Mucosa of gallbladder (tissue), 1 donor: ENCODE results near the gene SLC10A7. TPM values are rescaled to one million over a fixed set of nuclear protein-coding genes. Genes with fewer than 3 reads are reported as not detected.

Experiments used
- DNase-seq: peaks from one replicate; pipeline ENCODE4 v3.0.0-alpha.2; 2020; ENCODE audit warnings: low spot score
- total RNA-seq: library from RNA; stranded (reverse); gene quantifications from one replicate; pipeline ENCODE4 v1.2.1, GENCODE V29; 2021
- donor health status: DM: no; HTN: no; CAD: no.

The SLC10A7 gene
- total RNA-seq, 1 donor from 2014 or later = 15.5 TPM

DNA sequence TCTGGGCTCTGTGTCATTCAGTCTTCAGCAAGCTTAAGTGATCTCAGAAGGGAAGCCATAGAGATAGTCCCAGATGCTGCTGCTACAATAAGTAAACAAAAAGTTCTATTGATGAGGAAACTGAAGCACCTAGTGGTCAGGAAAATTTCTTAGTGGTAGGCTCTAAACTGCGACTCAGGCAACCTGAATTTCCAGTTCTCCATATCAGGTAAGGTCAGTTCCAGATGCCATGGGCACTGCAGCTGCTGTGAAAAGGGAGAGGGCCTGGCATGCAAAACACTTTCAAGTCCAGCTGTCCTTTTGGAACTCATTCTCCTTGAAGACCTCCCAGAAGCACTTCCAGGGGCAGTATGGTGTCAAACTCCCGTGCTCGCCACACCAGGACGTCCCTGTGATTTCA is 261.2 kb downstream of the SLC10A7 start:
- DNase-seq = no peak

DNA sequence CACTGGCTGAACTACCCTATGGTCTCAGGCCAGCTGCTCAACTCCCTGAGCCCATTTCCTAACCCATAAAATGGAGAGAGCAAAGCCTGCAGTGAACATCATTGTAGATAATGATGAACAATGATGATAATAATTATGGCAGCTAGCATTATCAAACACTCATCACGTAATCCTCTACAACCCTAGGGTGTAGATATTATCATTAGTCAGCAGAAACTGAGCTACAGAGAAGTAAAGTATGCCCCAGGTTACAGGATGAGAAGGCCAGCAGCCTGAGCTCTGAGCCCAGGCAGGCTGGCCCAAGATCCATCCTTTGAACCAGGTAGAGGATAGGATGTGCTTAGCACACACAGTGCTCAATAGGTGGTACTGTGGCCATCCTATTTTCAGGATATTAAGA is 264.2 kb downstream of the SLC10A7 start:
- no peak for DNase-seq

DNA sequence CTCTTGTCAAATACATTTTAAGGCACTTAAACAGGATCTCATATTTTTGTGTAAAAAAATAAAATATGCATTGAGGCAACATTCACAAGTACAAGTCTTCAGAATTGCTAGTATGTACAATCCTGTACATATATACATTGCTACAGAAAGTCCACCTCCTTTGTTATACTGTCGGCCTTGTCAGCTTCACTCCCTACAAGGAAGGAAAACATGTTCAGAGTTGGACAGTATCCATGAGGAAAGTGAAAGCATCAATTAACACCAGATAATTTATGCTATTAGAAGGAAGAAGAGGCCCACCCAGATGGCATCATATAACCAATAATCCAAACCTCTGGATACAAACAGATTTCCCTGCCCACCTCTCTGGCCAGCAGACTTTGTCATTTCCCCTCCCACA is 265.4 kb downstream of the SLC10A7 start:
- DNase-seq = no peak

DNA sequence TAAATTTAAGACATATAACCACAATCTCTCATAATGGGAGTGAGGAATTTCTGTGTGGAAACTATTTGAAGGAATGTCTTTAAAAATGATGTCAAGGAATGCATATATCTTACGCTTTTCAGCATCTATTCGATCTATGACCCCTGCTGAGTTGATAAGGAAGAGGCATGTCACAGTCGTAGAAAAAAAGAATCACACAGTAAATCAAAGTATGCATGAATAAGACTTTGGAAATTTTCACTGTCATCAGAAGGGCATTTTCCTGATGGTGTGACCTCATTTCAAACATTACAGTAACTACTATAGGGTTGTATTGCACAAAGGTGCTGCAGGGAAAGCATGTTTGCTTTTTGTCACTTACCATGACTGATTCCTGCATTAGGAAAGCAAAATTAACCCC is 265.9 kb downstream of the SLC10A7 start:
- no peak for DNase-seq

DNA sequence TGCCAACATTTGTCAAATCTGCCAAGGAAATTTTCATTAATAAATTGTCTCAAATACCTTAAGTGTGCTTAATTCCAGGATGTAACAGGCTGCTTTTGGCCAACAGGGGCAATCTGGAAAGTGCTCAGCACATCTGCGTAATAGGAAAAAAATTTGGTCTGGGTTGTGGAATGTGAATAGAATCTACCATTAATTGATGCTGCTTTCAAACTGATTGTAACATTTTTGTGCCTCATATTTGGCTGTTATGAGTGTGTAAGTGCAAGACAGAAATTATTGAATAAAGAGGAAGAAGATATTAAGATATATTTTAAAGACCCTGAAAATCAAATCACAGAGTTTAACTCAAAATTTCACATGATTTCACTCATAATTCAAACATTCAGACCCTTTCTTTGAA is 266.3 kb downstream of the SLC10A7 start:
- DNase-seq = no peak

DNA sequence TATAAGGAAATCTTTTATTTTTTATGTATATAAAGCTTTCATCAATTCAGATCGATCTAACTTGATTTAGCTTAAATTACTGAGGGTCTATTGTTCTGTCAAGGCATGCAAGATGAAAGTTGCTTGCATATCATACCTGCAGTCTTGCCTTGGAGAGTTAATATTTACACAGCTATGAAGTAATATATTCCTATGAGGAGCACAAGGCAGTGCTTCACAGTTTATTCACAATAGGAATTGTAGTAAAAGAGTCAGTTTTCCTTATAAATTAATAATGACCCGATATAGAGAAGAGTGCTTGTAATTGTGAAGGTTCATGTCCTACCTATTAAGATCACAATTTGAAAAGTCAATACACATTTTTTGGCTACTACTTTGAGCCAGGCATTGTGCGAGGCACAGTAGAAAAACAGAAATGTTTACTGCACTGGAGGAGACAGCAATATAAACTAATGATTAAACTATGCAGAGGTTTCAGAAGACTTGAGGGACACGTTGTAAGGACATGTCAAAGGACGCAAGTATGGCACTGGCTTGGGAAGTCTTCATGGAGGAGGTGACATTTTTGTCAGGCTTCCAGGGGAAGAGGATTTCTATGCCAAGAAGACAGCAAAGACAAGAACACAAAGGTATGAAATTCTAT is 268.6 kb downstream of the SLC10A7 start:
- no peak for DNase-seq

DNA sequence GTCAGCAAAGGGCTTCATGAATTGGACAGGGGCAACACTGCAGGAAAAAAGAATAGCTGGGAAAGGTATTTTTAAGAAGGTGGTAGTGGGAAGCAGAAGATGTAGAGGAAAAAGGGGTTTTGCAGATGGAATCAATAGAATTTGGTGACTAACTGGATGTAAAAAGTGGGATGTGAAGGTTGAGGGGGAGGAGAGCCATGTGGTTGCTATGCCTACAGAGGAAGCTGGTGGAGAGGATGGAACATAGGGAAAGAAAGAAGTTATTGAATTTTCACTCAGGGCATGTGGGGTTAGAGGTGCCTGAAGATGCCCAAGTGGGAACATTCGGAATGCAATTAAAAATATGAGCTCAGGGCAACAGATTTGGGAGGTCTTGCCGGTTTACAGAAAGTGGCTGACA is 274.4 kb downstream of the SLC10A7 start:
- DNase-seq = no peak

DNA sequence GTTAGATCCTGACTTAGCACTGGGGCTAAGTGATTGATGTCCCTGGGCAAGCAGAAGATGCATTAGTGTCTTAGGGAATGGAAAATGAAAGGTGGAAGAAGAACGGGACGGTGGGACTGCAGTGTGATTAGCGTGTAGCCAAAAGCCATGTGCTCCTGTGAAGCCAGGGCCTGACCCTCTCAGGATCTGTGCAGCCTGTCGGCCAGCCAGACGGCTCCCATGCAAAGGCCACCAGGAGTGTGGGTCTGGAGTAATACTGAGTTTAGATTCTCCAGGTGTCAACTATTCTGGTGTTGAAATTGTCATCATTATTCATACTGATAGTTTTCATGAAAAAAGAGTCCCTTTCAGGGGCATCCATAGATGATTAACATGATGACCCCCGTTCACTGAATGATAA is 275.4 kb downstream of the SLC10A7 start:
- no peak for DNase-seq

DNA sequence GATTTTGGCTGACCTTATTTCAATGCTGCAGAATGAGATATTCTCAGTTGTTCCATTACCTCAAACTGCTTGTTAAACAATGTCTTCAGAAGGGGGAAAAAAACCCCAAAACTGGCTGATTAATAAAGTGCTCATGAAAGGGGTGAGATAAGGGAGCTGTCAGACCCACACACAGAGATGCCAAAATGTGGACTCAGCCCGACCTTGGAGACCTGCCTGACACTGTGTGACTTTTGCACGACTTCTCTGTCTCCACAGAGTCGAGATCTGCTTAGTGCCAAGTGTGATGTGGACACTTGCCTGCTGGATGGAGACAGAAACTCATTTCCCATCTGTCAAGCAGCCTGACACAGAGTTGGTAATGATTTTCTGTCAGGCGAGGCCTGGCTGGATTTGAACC is 275.9 kb downstream of the SLC10A7 start:
- DNase-seq = no peak

DNA sequence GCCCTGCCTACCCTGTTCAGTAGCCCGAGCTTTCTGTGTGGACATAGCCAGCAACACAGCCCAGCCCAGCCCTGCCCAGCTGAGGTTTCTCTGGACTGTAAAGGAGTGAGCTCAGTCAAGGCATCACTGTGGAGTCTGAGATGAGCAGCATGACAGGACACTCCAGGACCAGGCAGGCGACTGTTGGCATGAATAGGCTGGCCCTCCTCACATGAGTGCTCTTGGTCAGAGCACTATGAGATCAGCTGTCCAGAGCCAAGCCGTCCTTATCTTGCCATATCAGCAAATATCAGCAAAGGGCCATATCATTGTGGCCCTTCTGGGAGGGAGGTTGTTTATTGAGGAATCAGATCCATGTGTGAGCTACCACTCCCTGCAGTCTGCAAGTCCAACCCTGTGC is 276.5 kb downstream of the SLC10A7 start:
- no peak for DNase-seq

DNA sequence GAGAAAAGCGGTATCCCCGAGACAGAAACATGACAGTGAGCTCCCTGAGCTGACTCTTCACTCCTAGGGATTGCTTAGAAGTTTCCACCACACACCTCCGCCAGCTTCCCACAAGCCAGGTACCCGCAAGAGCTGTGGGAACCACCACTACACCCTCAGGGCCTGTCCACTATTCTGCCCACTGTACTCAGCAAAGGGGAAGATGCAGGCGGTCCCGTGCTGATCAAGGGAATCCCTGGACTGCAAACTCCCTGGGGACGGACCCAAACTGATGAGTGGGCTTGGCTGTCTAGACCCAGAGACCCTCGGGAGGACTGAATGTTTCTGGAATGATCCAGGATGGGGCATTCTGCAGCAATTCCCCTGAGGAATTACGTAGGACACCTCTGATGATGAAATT is 277.2 kb downstream of the SLC10A7 start:
- no peak for DNase-seq

DNA sequence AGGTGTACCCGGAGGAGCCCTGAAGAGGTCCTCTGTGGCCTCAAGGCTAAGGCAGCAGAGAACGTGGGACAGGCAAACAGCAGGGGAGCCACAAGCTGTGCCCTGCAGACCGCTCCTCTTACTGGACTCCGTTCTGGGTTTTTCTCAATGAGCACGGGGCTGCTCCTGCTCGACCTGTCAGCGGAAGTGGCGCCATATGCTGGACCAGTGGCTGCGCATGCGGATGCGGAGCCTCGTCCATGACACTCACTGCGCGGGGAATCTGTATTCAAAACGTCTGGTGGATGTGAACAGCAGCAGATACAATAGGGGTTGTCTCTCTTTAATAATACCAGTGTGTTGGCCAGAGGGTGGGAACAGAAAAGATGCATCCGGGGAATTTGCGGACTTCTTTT is 277.9 kb downstream of the SLC10A7 start:
- DNase-seq = no peak

DNA sequence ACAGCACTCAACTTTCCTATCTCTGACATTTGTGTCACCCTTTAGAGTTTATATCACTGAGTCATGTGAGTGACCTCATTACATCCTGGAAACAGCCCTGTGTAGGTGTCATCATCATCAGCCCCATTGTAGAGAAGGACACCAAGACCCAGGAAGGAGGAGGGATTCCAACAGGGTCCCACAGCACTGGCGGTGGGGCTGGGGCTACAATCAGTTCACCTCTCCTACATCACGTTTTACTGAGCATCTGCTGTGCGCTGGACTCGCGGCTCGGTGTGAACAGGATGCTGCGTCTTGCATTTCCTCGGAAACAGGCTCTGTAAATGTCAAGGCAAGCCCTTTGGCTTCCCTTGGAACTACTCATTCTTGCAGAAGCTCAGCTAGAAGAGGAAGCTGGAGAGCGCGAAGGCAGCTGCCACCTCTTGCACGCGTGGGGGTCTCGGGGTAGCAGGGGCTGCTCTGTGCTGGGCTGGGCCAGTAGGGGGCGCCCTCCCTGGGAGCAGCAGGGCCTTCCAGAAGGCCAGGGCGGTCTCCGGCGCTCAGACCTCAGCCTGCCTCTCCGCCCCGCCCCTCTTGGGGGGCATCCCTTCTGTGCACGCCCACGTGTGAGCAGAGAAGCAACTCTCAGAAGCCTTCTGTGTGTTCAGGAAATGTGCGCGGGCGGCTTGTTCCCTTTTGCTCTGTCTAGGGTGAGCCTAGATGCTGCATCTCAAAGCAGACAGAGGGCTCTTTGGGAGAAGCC is 278.4 kb downstream of the SLC10A7 start:
- no peak for DNase-seq

DNA sequence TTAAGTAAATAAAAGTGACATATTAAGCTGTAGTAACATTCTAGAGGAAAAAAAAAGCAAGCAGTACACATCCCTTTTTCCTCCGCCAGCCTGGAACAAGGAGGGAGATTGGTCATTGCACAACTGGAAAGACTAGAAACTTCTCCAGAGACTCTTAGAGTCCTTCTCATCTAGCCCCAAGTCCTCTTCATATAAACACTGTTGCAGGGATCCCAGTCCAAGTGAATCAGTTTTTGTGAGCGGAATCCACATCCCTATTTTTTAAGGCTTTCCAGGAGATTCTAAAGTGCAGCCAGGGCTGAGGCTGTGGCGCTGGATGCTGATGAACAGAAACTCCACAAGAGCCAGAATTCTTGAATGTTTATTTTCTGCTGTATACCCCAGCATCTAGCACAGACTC is 283.6 kb downstream of the SLC10A7 start:
- no peak for DNase-seq

DNA sequence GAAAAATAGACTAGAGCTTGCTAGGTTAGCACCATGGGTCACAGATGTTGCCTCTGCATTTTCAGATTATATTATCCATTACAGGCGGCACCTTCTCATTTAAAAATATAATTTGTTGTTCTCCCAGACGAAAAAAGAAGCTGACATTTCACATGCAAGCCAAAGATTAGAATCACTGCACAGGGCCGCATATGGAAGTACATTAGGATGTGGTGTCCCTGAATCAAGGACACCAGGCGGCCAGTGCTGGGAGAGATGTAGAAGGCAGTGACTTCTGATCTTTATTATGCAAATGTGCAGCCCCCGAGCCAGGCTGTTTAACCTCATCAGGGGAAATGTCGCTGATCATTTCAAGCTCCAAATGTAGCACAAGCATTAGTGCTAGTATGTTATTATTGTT is 284.6 kb downstream of the SLC10A7 start:
- no peak for DNase-seq

DNA sequence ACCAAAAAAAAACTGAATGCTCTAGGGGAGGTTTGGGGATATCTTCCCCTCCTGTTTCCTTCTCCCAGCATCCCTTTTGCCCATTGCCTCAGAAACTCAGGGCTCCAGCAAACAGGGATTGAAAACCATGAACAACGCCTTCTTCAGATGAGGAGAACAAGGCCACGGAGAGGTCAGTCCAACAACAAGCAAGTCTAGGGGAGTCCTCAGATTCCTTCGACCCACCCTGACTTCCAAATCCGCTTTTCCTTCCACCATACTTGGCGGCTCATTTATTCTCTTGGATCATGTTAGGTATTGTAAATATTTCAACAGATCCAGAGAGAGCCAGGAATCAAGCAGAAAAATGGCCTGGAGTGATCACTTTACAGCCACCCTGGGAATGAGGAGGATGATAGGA is 285.5 kb downstream of the SLC10A7 start:
- no peak for DNase-seq

DNA sequence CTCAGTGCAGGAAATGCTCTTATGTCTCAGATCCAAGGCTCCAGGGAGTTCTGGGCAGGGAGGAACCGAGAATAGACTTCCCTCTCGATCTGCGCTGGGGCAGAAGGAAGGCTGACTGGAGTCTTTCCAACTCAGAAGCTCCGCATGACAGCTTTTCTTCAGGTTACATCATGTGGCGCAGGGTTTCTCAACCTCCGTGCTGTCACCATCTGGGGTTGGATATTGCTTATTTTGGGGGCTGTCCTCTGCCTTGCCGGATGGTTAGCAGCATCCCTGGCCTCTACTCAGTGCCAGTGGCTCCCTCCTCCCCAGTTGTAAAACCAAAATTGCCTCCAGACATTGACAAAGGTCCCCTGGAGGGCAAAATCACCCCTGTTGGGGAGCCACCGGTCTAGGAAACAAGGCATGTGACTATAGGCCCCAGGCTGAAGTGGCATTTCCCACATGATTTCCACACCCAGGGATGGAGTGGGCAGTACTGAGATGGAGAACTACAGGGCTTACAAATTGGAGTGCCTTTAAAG is 286.0 kb downstream of the SLC10A7 start:
- DNase-seq = no peak

DNA sequence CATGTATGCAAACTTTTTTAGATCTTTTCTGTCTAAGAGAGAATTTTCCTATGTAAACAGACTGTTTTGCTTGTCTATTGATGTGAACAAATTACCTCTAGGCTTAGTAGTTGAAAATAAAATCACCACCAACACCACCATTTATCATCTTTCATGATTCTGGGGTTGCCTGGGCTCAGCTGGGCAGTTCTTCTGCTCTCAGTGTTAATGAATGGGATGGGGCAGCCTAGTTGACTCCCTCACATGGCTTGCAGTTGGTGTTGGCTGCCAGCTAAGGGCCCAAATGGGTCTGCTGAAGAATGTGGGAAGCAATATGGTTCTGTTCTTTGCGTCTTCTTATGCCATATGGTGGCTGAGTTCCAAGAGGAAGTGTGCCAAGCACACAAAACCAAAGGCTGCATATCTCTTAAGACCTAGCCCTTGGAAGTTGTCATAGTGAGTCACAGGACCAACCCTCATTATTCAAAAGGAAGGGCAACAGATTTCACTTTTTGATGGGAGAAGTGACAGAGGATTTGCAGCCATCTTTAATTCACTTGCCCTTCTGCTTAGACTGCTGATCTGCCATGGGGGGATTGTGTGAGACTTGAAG is 289.5 kb downstream of the SLC10A7 start:
- no peak for DNase-seq

DNA sequence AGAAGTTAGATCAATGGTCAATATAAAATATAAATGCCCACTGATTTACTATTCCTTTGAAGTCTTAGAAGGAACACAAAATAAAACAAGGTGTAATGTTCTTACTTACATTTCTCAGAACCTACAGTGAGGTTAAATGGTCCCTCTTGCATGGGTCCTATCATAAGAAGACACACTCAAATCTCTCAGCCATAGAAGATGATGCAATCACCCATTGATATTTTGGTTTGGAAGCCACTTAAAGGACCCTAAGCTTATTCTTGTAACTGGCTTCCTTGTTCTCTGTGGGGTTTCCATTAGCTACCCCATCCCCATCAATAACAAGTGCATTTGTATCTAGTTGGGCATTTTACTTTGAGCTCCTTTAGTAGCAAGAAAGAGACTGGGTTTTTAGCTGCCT is 292.3 kb downstream of the SLC10A7 start:
- no peak for DNase-seq

DNA sequence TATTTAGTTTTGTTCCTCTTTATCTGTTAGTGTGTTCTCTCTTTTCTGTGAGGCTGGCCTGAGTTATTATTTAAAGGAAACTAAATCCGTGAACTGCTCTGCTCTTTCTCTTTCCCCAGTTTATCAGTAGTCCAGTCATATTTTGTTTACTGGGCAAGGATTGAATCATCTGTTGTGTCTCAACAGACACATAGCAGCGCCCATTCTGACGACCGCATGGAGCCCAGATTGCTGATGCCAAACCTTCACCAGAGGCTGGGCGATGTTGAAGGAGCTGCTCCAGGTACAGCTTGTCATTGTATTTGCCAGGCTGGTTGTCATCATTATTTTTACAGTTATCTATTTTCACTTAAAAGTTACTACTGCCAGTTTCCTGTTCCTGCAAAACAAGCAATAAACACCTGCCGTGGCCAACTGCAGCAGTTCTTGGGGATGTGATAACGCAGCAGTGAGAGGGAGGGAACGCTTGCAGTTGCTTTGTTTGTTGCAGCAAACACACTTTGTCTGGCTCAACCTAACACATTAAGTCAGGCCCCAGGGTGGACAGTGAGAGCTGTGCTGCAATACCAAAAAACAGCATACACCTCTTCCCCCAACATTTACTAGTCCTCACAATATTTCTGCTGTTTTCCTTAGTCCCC is 297.3 kb downstream of the SLC10A7 start:
- peak; percentile 39 for DNase-seq

DNA sequence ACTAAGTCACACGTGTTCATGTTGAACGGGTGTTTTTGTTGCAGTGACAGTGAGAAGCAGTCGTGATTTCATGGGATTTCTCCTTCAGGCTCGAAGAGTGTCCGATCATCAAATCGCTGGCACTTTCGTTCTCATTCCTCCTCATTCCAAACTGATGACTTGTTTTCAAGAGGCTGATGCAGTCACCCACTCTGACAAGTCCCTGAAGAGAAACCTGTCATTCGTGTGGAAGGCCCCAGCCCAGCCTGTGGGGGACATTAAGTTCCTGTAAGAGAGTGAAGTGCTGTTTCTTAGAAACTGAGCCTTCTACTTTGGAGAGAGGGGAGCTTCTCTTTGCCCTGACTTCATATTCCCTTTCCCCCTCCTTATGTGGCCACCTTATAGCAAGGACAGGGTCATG is 299.4 kb downstream of the SLC10A7 start:
- no peak for DNase-seq

DNA sequence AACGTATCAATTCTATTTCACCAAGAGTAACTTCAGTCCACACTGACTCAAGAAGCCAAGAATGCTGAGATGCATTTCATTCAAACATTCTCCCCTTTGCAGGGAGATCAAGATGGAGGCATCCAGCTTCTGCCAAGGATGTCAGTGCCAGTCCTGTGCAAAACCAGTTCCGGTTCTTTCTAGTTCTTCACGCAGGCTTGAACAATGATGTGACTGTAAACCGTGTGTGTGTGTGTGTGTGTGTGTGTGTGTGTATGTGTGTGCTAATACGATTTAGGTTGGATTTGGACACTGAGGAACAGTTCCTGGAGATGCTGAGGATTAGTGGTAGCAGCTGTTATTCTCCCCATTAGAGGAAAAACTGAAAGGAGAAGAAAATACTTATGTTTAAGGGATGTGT is 307.5 kb downstream of the SLC10A7 start, which contains the start of gene REELD1:
Gene REELD1 (plus strand): TSS at position 301 of the 400 bp plus-strand sequence. CDS start 2,415 bp downstream, outside the sequence.
- DNase-seq = no peak

DNA sequence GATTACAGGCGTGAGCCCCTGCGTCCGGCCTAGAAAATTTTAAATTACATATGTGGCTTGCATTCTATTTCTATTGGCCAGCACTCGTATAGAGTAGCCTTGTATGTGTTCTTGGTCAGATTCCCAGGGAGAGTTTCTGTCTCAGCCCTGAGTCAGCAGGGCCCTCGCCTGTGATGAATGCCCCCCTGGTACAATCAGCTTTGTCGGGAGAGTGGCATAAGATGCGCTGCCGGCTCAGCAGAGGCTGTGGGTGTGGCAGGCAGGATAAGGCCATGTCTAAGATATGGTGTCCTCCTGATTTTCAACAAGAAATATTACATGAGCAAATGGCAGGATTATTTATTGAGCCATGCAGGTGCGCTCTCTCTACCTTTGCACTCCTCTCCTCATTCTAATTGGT is 309.0 kb downstream of the SLC10A7 start:
- DNase-seq = no peak
